ENCODE data around the gene FOXP1. TPM values are rescaled to one million over a fixed set of nuclear protein-coding genes. Genes with fewer than 3 reads are reported as not detected.

The FOXP1 gene
- total and polyA plus RNA-seq, 4 donors, result 4.9 to 35.4 (median 32.0) TPM

DNA sequence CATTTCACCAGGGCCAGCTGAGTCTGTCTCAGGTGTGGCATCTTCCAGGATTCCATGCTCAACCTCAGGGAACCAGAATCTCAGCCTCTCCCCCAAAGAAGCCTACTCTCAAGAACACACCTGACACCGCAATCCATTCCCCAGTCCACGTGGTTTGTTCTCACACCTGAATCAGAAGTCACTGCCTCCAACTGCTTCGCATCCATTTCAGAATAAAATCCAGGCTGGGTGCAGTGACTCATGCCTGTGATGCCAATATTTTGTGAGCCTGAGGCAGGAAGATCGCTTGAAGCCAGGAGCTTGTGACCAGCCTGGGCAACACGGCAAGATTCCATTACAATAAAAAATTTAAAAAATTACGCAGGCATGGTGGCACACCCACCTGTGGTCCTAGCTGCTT is 212.2 kb downstream of the FOXP1 start:
- H3K9ac ChIP-seq (ENCODE audit: low read depth in 1 of 2, low read length in 2 of 2), result no peak overlapping the region
- WGBS, result 96% methylated on average over 6 of the region's 6 CpGs
- TF ChIP-seq GABPA (IDR thresholded peaks at IDR 0.05 in 1 of 2, conservative IDR thresholded peaks at IDR 0.05 in 1 of 2), result no peak
- no peak for TF ChIP-seq SP1 (IDR thresholded peaks at IDR 0.05)
- TF ChIP-seq RAD21 (IDR thresholded peaks at IDR 0.05), result no peak
- TF ChIP-seq FOXA1 (IDR thresholded peaks at IDR 0.05), result no peak
- no peak for TF ChIP-seq YY1 (IDR thresholded peaks at IDR 0.05)
- TF ChIP-seq RXRA (IDR thresholded peaks at IDR 0.05), result no peak
- TF ChIP-seq FOXA2 (IDR thresholded peaks at IDR 0.05), result no peak
- TF ChIP-seq NR2F2 (IDR thresholded peaks at IDR 0.05), result no peak
- no peak for TF ChIP-seq EGR1 (IDR thresholded peaks at IDR 0.05; ENCODE audit: low read depth in 2 of 2)
- no peak for TF ChIP-seq TAF1 (conservative IDR thresholded peaks at IDR 0.05)
- no peak for TF ChIP-seq JUND (IDR thresholded peaks at IDR 0.05)
- H3K4me3 ChIP-seq (ENCODE audit: low read depth in 1 of 3, low read length in 3 of 3), result no peak overlapping the region
- no peaks in the 10 kb centered on the region for H3K9me3 ChIP-seq (ENCODE audit: control insufficient read depth in 4 of 4, low read length in 3 of 4)
- peaks cover 0 to 2% (median 0%) of the 10 kb centered on the region in 4 donors for H3K36me3 ChIP-seq (ENCODE audit: control insufficient read depth in 4 of 4, insufficient read depth in 3 of 4, low read depth in 1 of 4, low read length in 3 of 4)
- H3K27me3 ChIP-seq (ENCODE audit: control insufficient read depth in 4 of 4, insufficient read depth in 4 of 4, low read length in 3 of 4), result no peaks in the 10 kb centered on the region
- H3K27ac ChIP-seq (ENCODE audit: low read depth in 1 of 2, low read length in 2 of 2), result no peak overlapping the region
- H3K4me1 ChIP-seq (ENCODE audit: control insufficient read depth in 4 of 4, insufficient read depth in 4 of 4, low read length in 3 of 4), result peaks cover 8 to 31% (median 25%) of the 10 kb centered on the region in 4 donors
- no peak for DNase-seq (ENCODE audit: low spot score)

- no peak overlapping the region for H3K9ac ChIP-seq (ENCODE audit: low read depth in 1 of 2, low read length in 2 of 2)
- peaks cover 8 to 31% (median 25%) of the 10 kb centered on the region in 4 donors for H3K4me1 ChIP-seq (ENCODE audit: control insufficient read depth in 4 of 4, insufficient read depth in 4 of 4, low read length in 3 of 4)
These were observed 213.1 kb downstream of the FOXP1 start for GRCh38 chr3:71370467-71370866.

More at GRCh38 chr3:71370467-71370866, 213.1 kb downstream of the FOXP1 start:
- Histone ChIP-seq H3K9me3 (ENCODE audit: control insufficient read depth in 4 of 4, low read length in 3 of 4) (no peaks in the 10 kb centered on the region), H3K4me3 (ENCODE audit: low read depth in 1 of 3, low read length in 3 of 3) (no peak overlapping the region), H3K27me3 (ENCODE audit: control insufficient read depth in 4 of 4, insufficient read depth in 4 of 4, low read length in 3 of 4) (no peaks in the 10 kb centered on the region), H3K36me3 (ENCODE audit: control insufficient read depth in 4 of 4, insufficient read depth in 3 of 4, low read depth in 1 of 4, low read length in 3 of 4) (peaks cover 0 to 2% (median 0%) of the 10 kb centered on the region in 4 donors), H3K27ac (ENCODE audit: low read depth in 1 of 2, low read length in 2 of 2) (no peak overlapping the region)
- WGBS, result 94% methylated on average over 5 of the region's 5 CpGs
- no peak for DNase-seq (ENCODE audit: low spot score)
- no peak for TF ChIP-seq ZBTB33 (IDR thresholded peaks at IDR 0.05)
- no peak for TF ChIP-seq SP1 (IDR thresholded peaks at IDR 0.05)
- TF ChIP-seq REST (IDR thresholded peaks at IDR 0.05), result no peak
- TF ChIP-seq FOXA1 (IDR thresholded peaks at IDR 0.05), result no peak
